ENCODE data around the gene BIN2.

Gene BIN2

GRCh38 chr12:51323966-51324895, at the start of gene BIN2:
Gene BIN2, minus strand, starts transcription at chr12:51324174. Its CDS starts 72 bp downstream, at chr12:51324102.
- DNase-seq = peak; percentile 47 to 66 (median 62)

DNA sequence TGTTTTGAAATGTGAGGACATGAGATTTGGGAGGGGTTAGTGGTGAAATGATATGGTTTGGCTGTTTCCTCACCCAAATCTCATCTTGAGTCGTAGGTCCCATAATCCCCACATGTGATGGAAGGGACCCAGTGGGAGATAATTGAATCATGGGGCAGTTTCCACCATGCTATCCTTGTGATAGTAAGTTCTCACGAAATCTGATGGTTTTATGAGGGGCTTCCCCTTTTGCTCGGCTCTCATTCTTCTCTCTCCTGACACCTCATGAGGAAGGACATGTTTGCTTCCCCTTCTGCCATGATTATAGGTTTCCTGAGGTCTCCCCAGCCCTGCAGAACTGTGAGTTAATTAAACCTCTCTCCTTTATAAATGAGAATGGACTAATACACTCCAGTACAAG, 49.2 kb upstream of the BIN2 start:
- DNase-seq = no peak

DNA sequence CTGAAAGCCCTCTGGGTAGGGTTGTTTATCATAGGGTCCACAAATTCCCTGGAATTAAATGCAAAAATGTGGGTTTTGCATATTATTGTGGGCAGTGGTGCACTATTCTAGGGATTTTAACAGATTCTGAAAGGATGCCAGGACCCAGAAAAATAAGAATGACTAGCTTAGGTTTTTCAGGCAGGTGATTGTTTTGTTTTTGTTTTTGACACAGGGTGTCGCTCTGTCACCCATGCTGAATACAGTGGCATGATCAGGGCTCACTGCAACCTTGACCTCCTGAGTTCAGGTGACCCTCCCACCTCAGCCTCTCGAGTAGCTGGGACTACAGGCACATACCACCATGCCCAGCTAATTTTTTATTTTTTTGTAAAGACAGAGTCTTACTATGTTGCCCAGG, 48.0 kb upstream of the BIN2 start:
- DNase-seq = no peak

- DNase-seq = no peak
Measured at GRCh38 chr12:51371295-51371953, 47.5 kb upstream of the BIN2 start.

- DNase-seq = no peak
Measured at GRCh38 chr12:51370667-51371066, 46.7 kb upstream of the BIN2 start.

DNA sequence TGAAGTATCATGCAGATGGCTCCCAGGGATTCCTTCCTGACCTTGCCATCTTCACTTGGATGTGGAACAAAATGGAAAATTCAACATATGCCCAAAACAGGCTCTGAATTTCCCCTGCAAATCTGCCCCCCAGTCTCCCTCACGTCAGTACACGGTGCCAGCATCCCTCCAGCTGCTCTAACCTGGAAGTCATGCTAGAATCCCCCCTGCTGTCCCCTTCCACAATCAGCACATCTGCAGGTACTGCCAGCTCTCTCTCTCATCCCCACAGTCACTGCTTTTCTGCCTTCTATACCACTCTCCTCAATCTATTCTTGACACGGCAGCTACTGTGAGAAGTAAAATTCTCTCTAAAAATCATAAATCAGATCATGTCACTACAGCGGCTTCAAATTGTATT, 45.6 kb upstream of the BIN2 start:
- DNase-seq = peak in 1 of 6 experiments; percentile 39

- peak; percentile 78 to 96 (median 87) for DNase-seq
Measured at GRCh38 chr12:51368640-51369517, 44.9 kb upstream of the BIN2 start.

DNA sequence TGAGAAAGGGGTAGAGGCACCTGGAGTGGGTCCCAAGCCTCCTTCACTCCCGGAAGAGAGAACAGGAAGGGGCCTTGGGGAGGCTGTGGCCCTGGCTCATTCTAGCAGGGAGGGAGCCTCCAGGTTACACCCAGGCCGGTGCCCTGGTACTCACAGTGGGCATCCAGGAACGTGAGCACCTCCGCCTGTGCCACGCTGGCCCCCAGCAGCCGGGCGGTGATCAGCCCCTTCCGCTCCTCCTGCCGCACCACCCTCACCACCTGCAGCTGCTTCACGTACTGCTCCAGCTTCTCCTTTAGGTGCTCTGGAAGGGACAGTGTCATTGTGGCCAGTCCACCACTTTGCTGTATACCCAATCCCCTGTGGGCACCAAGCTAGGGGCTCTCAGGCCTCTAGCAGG, 41.3 kb upstream of the BIN2 start:
- DNase-seq = no peak

- DNase-seq = no peak
Measured at GRCh38 chr12:51364001-51364400, 40.0 kb upstream of the BIN2 start.

- no peak for DNase-seq
Measured at GRCh38 chr12:51362747-51363342, 38.9 kb upstream of the BIN2 start.

- DNase-seq = no peak
Measured at GRCh38 chr12:51362307-51362706, 38.3 kb upstream of the BIN2 start.

GRCh38 chr12:51361161-51362016, 37.4 kb upstream of the BIN2 start:
- DNase-seq = no peak

- no peak for DNase-seq
Measured at GRCh38 chr12:51360315-51360714, 36.3 kb upstream of the BIN2 start.

DNA sequence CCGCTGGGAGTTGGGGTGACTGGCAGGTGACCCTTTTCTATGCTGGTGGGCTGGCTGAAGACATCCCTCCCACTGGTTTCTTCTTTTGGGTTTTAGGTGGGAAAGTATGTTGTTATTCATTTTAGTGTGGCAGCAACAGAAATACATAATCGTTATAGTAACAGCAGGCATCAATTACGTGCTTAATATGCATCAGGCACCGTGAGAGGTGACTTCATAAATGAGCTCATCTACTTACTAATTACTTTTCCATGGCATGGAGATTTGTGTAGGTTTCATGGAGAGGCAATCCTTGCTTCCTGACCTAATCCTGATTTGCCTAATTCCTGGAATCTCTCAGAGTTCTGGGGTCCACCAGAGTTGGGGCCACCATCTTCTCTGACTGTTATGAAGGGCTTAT, 35.9 kb upstream of the BIN2 start:
- no peak for DNase-seq

DNA sequence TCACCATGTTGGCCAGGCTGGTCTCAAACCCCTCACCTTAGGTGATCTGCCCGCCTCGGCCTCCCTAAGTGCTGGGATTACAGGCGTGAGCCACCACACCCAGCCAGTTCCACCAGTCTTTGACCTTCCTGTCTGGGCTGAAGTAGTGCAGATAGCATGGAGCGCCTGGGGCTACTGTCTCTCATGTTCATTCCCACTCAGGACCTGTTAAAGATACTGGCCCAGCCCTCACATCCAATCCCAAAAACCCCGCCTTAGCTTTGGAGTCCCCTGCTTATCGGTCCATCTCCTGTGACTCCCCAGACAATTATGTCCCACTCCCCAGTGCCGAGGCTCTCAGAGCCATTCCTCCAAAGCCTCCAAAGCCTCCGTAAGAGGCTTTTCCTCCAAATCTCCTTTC, 34.5 kb upstream of the BIN2 start:
- no peak for DNase-seq

GRCh38 chr12:51357374-51358047, 33.5 kb upstream of the BIN2 start:
- no peak for DNase-seq

- DNase-seq = peak in 5 of 6 experiments; percentile 18 to 64 (median 28)
Measured at GRCh38 chr12:51351913-51352532, 28.0 kb upstream of the BIN2 start.

GRCh38 chr12:51349026-51349425, 25.1 kb upstream of the BIN2 start:
- DNase-seq = no peak

GRCh38 chr12:51348116-51348515, 24.1 kb upstream of the BIN2 start:
- DNase-seq = no peak

DNA sequence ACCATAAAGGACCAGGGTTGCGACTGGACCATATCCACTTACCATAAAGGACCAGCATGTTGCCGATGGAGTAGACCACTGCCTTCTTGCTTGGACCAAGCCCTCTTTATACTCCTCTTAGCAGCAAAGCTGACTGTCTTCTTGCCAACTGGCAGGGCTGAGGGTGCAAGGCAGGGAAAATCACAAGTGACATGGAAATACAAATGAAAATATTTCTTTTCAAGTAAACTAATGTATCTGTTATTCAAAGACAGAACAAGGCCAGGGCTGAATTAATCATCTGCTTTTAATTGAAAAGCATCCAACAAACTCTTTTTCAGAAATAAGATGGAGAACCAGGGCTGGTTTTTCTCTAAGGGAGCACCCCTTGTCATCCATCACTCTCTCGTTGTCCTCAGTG, 22.6 kb upstream of the BIN2 start, which contains the start of gene CELA1:
CELA1 (minus strand) TSS at position 99 of the 400 bp plus-strand sequence; CDS start at position 58, 41 bp downstream.
- no peak for DNase-seq

All from stimulated activated naive CD4-positive, alpha-beta T cell (primary cell).